WTC11 (cell line): ENCODE results near the gene DOK7. TPM values are rescaled to one million over a fixed set of nuclear protein-coding genes. Genes with fewer than 3 reads are reported as not detected.

Experiments
- ATAC-seq: fragments of 200-7000 bp; cut with Tn5 transposase; 2 replicates; pipeline ENCODE4 v1.10.0; 2021; ENCODE audit warnings: mild to moderate bottlenecking, moderate library complexity
- CTCF ChIA-PET: fragments of 300-600 bp; sonication (Branson Sonifier 250); formaldehyde crosslinking; loops from one replicate; lab custom pipeline; 2021; ENCODE audit warnings: antibody characterized with exemption; lab: Charles Lee
- POLR2A ChIA-PET: fragments of 350-600 bp; sonication (Branson Sonifier 250); formaldehyde crosslinking; loops from one replicate; lab custom pipeline; 2021; ENCODE audit warnings: antibody characterized with exemption; lab: Charles Lee
- DNase-seq: peaks from one replicate; pipeline ENCODE4 v3.0.0; 2021; ENCODE audit warnings: low spot score
- H3K27ac Mint-ChIP-seq: 2 replicates; pipeline ENCODE4 v1.8.0; 2021; ENCODE audit warnings: mixed read lengths
- H3K27me3 Mint-ChIP-seq: 2 replicates; pipeline ENCODE4 v1.8.0; 2021; ENCODE audit warnings: low read depth, mild to moderate bottlenecking, moderate library complexity, mixed read lengths
- H3K36me3 Mint-ChIP-seq: 2 replicates; pipeline ENCODE4 v1.8.0; 2021; ENCODE audit warnings: mixed read lengths
- H3K4me1 Mint-ChIP-seq: 2 replicates; pipeline ENCODE4 v1.8.0; 2022; ENCODE audit warnings: mixed read lengths
- H3K4me3 Mint-ChIP-seq: 2 replicates; pipeline ENCODE4 v1.8.0; 2021; ENCODE audit warnings: mild to moderate bottlenecking, moderate library complexity, mixed read lengths
- H3K9me3 Mint-ChIP-seq: 2 replicates; pipeline ENCODE4 v1.8.0; 2021; ENCODE audit warnings: mixed read lengths
- ELF4 ChIP-seq: sonication (generic); formaldehyde crosslinking; IDR thresholded peaks from 2 replicates; pipeline ENCODE4 v1.8.1; 2022; ENCODE audit warnings: low read depth, mild to moderate bottlenecking, moderate library complexity, missing genetic modification reagents
- FOXK1 ChIP-seq: sonication (generic); formaldehyde crosslinking; IDR thresholded peaks from 2 replicates; pipeline ENCODE4 v1.8.0; 2022; ENCODE audit warnings: mild to moderate bottlenecking, moderate library complexity, missing genetic modification reagents
- KAT7 ChIP-seq: sonication (generic); formaldehyde crosslinking; IDR thresholded peaks from 2 replicates; pipeline ENCODE4 v1.8.1; 2023; ENCODE audit warnings: missing genetic modification reagents, mild to moderate bottlenecking, borderline replicate concordance
- MLX ChIP-seq: sonication (generic); formaldehyde crosslinking; IDR thresholded peaks from 2 replicates; pipeline ENCODE4 v1.8.1; 2023; ENCODE audit warnings: mild to moderate bottlenecking, missing genetic modification reagents, moderate library complexity
- SP1 ChIP-seq: sonication (generic); formaldehyde crosslinking; conservative IDR thresholded peaks from 2 replicates; pipeline ENCODE4 v1.8.1; 2022; ENCODE audit warnings: missing genetic modification reagents
- TCF7 ChIP-seq: sonication (generic); formaldehyde crosslinking; IDR thresholded peaks from 2 replicates; pipeline ENCODE4 v1.8.0; 2022; ENCODE audit warnings: mild to moderate bottlenecking, low read depth, missing genetic modification reagents, moderate library complexity
- USF1 ChIP-seq: sonication (generic); formaldehyde crosslinking; IDR thresholded peaks from 2 replicates; pipeline ENCODE4 v1.8.0; 2022; ENCODE audit warnings: mild to moderate bottlenecking, missing genetic modification reagents
- ZNF138 ChIP-seq: sonication (generic); formaldehyde crosslinking; conservative IDR thresholded peaks from 2 replicates; pipeline ENCODE4 v1.8.1; 2022; ENCODE audit warnings: mild to moderate bottlenecking, moderate library complexity, missing genetic modification reagents
- ZNF317 ChIP-seq: sonication (generic); formaldehyde crosslinking; IDR thresholded peaks from 2 replicates; pipeline ENCODE4 v1.8.1; 2023; ENCODE audit warnings: low read depth, mild to moderate bottlenecking, moderate library complexity, missing genetic modification reagents, borderline replicate concordance
- total RNA-seq: library from RNA; stranded (reverse); gene quantifications from 3 replicates; pipeline ENCODE4 v1.2.3, GENCODE V29; 2021
- TF ChIP-seq, protein P1 (sequence below): fragments of 250-450 bp; sonication (Bioruptor Pico); conservative IDR thresholded peaks from 2 replicates; pipeline ENCODE4 v1.9.0; 2021; ENCODE audit warnings: mild to moderate bottlenecking
- TF ChIP-seq, protein P2 (sequence below): sonication (generic); formaldehyde crosslinking; IDR thresholded peaks from 2 replicates; pipeline ENCODE4 v1.8.0; 2023; ENCODE audit warnings: mild to moderate bottlenecking, missing genetic modification reagents
- TF ChIP-seq, protein P3 (sequence below): sonication (generic); formaldehyde crosslinking; IDR thresholded peaks from 2 replicates; pipeline ENCODE4 v1.8.1; 2022; ENCODE audit warnings: mild to moderate bottlenecking, missing genetic modification reagents, moderate library complexity, borderline replicate concordance
- TF ChIP-seq, protein P4 (sequence below): sonication (generic); formaldehyde crosslinking; conservative IDR thresholded peaks from 2 replicates; pipeline ENCODE4 v1.8.1; 2023; ENCODE audit warnings: mild to moderate bottlenecking, low read depth, missing genetic modification reagents, moderate library complexity

Gene DOK7
- total RNA-seq, 1 experiment from 2014 or later: 0.22 TPM

DNA sequence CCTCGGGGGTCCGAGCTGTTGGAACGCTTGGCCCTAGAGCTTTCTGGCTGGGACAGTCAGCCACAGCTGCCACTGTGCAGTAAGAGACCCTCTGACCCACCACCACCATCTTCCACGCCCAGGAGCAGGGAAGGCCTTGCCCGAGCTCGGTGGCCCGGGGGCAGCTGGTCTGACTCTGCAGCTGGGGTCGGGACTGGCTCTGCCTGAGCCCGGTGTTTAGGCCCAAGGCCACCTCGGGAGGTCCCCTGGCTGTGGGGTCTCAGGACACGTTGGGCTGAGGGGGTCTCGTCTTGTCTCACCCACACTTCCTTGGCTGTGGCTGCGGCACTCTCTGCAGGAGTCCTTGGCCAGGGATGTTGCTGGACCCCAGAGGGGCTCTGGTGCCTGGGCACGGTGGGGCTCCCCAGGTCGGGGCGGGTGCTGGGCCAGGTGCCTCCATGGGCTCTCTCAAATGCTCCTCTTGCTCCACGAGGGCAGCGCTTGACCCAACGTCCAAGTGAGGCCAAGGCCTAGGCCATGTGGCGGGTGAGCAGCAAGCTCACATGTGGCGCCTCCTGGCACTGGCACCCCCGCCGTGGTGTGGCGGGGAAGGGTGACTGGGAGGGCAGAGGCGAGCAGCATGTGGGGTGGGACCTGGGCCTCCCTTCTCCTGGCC lies 22.9 kb downstream of the DOK7 start:
- POLR2A ChIA-PET: no interaction called here
- no peak for DNase-seq
- H3K27me3 Mint-ChIP-seq: peaks cover 88% of the 10 kb centered on the region
- CTCF ChIA-PET: interaction anchor here (0.9 to 1.9 kb wide), 3 partner anchors 19 to 167 kb away, joined by 4 to 6 read pairs (median 5); no protein-coding TSS in a partner anchor
- H3K27ac Mint-ChIP-seq: no peak overlapping the region
- ATAC-seq: no peak
- TF ChIP-seq ZNF138 (CRISPR knock-in tag) (no peak), USF1 (no peak), TCF7 (CRISPR knock-in tag) (no peak), MLX (no peak), ELF4 (CRISPR knock-in tag) (no peak), SP1 (CRISPR knock-in tag) (no peak), KAT7 (no peak), FOXK1 (CRISPR knock-in tag) (no peak), ZNF317 (CRISPR knock-in tag) (no peak)
- TF ChIP-seq, protein P1, sequence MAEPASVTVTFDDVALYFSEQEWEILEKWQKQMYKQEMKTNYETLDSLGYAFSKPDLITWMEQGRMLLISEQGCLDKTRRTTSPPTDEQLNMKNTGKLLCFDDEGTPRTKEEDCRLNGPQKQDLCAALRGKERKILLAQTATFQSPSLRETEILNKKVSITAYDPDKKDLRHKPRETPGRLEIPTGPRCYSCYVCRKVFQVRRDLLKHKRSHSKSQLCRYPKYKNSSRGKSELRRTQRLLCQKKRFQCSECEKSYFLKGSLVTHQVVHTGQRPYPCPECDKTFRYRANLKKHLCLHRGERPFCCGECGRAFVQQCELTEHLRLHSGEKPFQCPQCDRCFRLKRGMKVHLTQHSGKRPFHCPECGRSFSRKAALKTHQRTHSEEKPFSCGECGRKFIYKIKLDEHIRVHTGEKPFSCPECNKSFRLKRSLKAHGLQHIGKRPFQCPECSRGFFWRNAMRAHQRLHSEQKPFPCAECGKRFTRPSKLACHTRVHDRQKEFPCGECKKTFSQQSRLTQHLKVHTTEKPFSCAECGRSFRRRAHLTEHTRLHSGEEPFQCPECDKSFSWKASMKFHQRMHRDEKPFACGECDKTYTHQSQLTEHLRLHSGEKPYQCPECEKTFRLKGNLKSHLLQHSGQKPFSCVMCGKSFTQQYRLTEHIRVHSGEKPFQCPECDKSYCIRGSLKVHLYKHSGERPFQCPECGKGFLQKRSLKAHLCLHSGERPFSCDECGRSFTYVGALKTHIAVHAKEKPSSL: no peak
- TF ChIP-seq, protein P2, sequence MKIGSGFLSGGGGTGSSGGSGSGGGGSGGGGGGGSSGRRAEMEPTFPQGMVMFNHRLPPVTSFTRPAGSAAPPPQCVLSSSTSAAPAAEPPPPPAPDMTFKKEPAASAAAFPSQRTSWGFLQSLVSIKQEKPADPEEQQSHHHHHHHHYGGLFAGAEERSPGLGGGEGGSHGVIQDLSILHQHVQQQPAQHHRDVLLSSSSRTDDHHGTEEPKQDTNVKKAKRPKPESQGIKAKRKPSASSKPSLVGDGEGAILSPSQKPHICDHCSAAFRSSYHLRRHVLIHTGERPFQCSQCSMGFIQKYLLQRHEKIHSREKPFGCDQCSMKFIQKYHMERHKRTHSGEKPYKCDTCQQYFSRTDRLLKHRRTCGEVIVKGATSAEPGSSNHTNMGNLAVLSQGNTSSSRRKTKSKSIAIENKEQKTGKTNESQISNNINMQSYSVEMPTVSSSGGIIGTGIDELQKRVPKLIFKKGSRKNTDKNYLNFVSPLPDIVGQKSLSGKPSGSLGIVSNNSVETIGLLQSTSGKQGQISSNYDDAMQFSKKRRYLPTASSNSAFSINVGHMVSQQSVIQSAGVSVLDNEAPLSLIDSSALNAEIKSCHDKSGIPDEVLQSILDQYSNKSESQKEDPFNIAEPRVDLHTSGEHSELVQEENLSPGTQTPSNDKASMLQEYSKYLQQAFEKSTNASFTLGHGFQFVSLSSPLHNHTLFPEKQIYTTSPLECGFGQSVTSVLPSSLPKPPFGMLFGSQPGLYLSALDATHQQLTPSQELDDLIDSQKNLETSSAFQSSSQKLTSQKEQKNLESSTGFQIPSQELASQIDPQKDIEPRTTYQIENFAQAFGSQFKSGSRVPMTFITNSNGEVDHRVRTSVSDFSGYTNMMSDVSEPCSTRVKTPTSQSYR (CRISPR knock-in tag): no peak
- TF ChIP-seq, protein P3, sequence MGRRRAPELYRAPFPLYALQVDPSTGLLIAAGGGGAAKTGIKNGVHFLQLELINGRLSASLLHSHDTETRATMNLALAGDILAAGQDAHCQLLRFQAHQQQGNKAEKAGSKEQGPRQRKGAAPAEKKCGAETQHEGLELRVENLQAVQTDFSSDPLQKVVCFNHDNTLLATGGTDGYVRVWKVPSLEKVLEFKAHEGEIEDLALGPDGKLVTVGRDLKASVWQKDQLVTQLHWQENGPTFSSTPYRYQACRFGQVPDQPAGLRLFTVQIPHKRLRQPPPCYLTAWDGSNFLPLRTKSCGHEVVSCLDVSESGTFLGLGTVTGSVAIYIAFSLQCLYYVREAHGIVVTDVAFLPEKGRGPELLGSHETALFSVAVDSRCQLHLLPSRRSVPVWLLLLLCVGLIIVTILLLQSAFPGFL: no peak
- TF ChIP-seq, protein P4, sequence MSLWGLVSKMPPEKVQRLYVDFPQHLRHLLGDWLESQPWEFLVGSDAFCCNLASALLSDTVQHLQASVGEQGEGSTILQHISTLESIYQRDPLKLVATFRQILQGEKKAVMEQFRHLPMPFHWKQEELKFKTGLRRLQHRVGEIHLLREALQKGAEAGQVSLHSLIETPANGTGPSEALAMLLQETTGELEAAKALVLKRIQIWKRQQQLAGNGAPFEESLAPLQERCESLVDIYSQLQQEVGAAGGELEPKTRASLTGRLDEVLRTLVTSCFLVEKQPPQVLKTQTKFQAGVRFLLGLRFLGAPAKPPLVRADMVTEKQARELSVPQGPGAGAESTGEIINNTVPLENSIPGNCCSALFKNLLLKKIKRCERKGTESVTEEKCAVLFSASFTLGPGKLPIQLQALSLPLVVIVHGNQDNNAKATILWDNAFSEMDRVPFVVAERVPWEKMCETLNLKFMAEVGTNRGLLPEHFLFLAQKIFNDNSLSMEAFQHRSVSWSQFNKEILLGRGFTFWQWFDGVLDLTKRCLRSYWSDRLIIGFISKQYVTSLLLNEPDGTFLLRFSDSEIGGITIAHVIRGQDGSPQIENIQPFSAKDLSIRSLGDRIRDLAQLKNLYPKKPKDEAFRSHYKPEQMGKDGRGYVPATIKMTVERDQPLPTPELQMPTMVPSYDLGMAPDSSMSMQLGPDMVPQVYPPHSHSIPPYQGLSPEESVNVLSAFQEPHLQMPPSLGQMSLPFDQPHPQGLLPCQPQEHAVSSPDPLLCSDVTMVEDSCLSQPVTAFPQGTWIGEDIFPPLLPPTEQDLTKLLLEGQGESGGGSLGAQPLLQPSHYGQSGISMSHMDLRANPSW (CRISPR knock-in tag): no peak
- no peaks in the 10 kb centered on the region for H3K9me3 Mint-ChIP-seq
- peaks cover 17% of the 10 kb centered on the region for H3K4me1 Mint-ChIP-seq
- H3K4me3 Mint-ChIP-seq: no peak overlapping the region
- H3K36me3 Mint-ChIP-seq: no peaks in the 10 kb centered on the region
